HG03045 (cell line): Measurements from ENCODE around the gene MAN1B1.

Experiments used
- ATAC-seq: cut with Tn5 transposase; IDR thresholded peaks from one replicate; pipeline ENCODE4 v1.9.1; 2021; ENCODE audit warnings: mild to moderate bottlenecking, moderate library complexity; ENCODE audit not compliant: unreplicated experiment

MAN1B1 gene

DNA sequence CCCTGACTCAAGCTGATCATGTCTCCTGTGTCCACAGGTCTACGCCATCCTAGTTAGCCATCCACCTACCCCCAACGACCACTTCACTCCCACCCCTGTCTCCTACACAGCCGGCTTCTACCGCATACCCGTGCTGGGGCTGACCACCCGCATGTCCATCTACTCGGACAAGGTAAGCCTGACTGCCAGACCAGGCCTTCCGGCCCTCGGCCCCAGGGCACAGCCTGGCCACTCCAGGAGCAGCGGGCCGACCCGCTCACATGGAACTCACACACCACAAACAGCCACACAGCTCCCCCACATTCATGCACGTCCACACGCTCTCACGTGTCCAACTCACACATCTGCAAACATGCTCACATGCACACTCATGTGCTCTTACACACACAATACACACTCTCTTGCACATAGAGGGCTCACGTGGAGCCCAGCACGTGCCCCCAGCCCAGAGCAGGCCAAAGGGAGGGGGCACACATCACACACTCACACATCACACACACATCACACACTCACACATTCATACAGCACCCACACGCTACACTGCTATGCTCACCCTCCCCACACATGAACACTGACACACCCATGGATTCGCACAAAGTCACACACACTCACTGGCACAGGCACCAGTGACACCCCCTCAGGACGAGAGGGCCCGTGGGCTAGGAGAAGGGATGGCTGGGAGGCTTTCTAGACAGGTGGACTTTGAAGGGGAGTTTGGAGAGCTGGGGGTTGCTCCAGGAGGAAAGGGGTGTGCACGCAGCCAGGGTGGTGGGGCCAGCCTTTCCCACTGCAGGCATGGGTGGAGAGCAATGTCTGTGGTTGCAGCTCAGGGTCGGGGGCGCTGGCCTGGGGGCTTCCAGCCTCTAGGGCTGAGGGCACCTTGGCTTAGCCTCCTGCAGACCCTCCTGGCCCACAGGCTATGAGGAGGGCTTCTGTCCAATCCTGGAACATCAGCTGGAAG lies 55.5 kb downstream of the MAN1B1 start:
- ATAC-seq: no peak

DNA sequence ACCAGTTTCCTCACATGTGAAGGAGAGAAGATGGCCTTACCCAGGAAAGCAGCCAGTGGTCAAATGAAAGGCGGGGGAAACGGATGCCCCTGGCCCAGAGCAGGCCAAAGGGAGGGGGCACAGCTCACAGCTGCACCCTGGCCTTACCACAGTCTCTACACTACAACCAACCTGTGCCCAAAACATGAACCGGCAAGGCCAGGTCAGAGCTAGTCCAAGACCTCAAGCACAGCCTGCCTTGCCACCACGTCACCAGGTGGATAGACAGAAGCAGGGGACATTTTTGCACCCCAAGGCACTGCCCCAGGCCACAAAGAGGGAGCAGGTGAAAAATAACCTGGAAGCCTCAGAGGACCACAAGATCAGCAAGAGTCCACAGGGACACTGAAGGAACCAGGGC lies 56.7 kb downstream of the MAN1B1 start:
- ATAC-seq: no peak

DNA sequence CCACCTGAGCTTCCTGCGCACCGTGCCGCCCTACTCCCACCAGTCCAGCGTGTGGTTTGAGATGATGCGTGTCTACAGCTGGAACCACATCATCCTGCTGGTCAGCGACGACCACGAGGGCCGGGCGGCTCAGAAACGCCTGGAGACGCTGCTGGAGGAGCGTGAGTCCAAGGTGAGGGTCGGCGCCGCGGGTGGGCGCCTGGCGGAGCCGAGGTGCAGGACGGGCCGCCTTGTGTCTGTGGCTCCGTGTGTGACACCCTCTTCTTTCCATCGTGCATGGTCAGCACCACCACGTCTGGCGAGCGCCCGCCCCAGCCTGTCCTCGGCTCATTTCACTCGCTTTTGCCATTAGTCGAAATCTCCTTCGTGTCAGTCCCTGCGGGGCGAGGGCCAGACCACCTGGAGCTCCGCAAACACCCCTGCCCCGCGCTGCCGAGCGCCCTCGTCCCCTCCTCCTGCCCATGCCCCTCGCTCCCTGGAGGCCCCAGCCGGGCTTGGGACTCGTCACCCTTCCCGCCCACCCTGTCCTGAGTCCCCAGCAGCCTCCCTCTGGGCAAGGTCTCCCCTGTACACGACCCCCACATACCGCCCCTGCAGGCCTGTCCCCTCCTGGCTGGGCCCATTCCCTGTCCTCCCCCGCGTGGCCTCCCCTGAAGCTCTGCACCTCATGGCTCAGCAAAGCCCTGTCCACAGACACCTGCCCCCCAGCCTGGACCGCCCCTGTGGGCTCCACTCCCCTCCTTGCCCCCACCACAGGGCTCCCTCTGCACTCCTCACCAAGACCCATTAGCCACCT lies 59.1 kb downstream of the MAN1B1 start:
- no peak for ATAC-seq

DNA sequence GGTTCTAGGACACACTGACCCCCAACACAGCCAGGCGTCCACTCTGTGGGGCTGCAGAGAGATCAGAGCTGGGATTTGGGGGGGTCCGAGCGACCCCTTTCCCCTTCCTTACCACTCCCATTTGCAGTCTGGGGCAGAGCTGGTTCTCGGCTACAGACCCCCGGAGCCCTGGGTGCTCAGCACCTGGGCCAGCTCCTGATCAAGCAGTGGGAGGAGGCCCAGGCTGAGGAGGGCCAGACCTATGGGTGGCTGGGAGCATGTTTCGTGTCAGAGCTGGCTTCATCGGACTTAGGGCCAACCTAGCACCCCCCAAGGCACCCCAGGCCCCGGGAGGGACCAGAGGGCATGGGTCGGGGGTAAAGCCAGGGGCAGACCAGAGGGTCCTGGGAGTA lies 59.7 kb downstream of the MAN1B1 start:
- ATAC-seq: no peak

- no peak for ATAC-seq
These were observed 60.5 kb downstream of the MAN1B1 start for GRCh38 chr9:137147091-137147792.

GRCh38 chr9:137147793-137148160 lies 61.0 kb downstream of the MAN1B1 start:
- ATAC-seq: no peak

- no peak for ATAC-seq
These were observed 61.5 kb downstream of the MAN1B1 start for GRCh38 chr9:137148242-137148641.

GRCh38 chr9:137148661-137149060 lies 61.9 kb downstream of the MAN1B1 start:
- no peak for ATAC-seq

DNA sequence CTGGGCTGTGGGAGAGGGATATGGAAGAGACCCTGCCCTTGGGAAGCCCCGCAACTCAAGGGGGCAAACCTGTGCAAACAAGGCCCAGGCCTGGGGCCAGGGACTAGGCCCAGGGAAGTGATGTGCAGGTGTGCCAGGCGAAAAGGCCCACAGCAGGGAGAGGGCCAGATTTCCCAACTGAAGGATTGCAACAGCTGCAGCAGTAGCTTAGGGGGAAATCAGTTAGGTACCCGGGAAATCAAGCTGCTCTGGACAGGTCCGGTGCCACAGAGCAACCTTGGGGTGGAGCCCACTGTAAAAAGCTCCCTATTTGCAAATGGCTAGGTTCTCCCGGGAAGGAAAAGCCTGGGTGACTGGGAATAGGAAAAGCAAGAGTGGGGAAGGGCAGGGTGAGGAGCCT lies 62.6 kb downstream of the MAN1B1 start:
- no peak for ATAC-seq

- peak; percentile 5 for ATAC-seq
These were observed 63.3 kb downstream of the MAN1B1 start for GRCh38 chr9:137149942-137150616.

DNA sequence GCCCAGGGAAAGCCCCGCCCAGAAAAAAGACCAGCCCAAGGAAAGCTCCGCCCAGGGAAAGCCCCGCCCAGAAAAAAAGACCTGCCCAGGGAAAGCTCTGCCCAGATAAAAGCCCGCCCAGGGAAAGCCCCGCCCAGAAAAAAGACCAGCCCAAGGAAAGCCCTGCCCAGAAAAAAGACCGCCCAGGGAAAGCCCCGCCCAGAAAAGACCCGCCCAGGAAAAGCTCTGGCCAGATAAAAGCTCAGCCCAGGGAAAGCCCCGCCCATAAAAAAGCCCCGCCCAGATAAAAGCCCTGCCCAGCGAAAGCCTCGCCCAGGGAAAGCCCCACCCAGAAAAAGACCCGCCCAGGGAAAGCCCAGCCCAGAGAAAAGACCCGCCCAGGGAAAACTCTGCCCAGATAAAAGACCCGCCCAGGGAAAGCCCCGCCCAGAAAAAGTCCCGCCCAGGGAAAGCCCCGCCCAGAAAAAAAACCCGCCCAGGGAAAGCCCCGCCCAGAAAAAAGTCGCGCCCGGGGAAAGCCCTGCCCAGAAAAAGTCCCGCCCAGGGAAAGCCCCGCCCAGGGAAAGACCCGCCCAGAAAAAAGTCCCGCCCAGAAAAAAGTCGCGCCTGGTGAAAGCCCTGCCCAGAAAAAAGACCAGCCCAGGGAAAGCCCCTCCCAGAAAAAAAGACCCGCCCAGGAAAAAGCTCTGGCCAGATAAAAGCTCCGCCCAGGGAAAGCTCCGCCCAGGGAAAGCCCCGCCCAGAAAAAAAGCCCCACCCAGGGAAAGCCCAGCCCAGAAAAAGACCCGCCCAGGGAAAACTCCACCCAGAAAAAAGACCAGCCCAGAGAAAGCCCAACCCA lies 64.1 kb downstream of the MAN1B1 start:
- peak; percentile 39 for ATAC-seq

DNA sequence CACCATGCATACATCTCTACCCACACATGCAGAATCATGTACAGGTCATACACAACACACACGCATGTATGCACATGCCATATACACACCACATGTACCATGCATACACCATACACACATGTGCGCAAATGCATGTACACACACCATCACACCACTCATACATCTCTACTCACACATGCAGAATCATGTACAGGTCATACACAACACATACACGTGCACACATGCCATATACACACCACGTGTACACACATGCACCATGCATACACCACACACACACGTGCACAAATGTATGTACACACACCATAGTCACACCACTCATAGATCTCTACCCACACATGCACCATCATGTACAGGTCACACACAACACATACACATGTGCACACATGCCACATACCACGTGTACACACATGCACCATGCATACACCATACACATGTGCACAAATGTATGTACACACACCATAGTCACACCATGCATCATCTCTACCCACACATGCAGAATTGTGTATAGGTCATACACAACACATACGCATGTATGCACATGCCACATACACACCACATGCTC lies 66.1 kb downstream of the MAN1B1 start:
- no peak for ATAC-seq

DNA sequence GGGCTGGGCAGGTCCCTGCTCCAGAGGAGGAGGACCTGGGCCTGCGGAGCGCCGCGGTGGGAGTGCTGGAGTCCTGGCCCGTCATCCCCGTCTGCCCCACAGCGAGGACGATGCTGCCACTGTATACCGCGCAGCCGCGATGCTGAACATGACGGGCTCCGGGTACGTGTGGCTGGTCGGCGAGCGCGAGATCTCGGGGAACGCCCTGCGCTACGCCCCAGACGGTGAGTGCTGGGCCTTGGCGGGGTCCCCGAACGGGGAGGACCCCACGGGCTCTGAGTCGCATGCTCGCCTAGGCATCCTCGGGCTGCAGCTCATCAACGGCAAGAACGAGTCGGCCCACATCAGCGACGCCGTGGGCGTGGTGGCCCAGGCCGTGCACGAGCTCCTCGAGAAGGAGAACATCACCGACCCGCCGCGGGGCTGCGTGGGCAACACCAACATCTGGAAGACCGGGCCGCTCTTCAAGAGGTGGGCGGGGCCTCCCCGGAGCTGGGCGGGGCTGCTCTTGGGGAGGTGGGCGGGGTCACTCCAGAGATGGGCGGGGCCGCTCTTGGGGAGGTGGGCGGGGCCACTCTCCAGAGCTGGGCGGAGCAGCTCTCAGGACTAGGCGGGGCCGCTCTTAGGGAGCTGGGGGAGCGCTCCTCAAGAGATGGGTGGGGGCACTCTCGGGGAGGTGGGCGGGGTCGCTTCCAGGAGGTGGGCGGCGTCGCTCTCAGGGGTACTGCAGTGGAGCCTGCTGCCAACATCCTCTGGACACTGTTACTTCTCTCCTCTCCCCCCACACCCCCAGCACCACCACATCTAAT lies 70.0 kb downstream of the MAN1B1 start:
- ATAC-seq: no peak

- no peak for ATAC-seq
These were observed 71.0 kb downstream of the MAN1B1 start for GRCh38 chr9:137157618-137158415.

- ATAC-seq: no peak
These were observed 71.8 kb downstream of the MAN1B1 start for GRCh38 chr9:137158625-137159024.
